GM12865 (cell line): Measurements from ENCODE around the gene EMID1.

Source experiments
- DNase-seq: peaks from one replicate; pipeline ENCODE4 v3.0.0; 2010; ENCODE audit warnings: low read depth
- H3K4me3 ChIP-seq: 2 replicates; pipeline ENCODE4 v1.5.1; 2011; ENCODE audit warnings: mild to moderate bottlenecking, low read depth, low read length, control low read depth
- TF ChIP-seq, protein P1 (sequence below): IDR thresholded peaks from 2 replicates; pipeline ENCODE4 v1.5.1; 2011; ENCODE audit warnings: low read length, control low read depth, low read depth, inconsistent platforms; ENCODE audit not compliant: insufficient read depth; ENCODE audit errors: missing control alignments

Gene EMID1

DNA sequence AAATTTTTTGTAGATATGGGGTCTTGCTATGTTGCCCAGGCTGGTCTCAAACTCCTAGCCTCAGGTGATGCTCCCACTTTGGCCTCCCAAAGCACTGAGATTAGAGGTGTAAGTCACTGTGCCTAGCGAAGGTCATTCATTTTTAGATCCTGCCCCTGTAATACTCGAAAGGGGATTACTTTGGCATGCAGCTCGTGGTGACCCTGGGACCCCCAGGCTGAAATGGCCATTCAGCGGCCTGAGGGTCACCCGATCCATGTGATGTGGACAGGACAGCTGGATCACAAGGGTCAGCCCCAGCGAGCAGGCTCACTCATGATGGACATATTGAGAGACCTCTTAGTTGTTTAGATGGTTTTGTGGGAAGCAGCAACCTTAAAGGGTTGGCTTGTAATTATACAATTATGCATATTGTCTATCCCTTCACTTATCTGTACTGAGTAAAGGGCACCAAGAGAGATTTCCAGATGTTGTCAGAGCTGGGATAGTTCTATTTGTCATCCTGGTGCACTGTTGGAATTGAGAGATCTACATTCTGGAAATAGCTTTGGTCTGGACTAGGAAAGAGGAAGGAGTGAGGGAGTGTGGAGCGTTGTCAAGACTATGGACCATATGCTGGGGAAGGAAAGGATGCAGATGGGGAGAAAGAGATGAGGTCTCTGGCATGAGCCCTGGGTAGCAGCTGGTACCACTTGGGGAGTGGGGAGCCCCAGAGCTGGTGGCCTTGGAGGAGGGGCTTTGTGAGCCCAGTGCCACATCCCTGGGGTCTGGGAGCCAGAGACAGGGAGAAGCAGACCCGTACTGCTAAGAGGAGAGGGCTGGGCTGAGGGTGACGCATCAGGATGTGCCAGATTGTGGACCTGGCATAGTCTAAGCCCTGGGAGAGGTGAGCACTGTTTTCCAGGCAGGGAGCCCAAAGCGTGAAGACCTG, 46.5 kb downstream of the EMID1 start:
- no peak overlapping the region for H3K4me3 ChIP-seq
- DNase-seq, result no peak
- TF ChIP-seq, protein P1, sequence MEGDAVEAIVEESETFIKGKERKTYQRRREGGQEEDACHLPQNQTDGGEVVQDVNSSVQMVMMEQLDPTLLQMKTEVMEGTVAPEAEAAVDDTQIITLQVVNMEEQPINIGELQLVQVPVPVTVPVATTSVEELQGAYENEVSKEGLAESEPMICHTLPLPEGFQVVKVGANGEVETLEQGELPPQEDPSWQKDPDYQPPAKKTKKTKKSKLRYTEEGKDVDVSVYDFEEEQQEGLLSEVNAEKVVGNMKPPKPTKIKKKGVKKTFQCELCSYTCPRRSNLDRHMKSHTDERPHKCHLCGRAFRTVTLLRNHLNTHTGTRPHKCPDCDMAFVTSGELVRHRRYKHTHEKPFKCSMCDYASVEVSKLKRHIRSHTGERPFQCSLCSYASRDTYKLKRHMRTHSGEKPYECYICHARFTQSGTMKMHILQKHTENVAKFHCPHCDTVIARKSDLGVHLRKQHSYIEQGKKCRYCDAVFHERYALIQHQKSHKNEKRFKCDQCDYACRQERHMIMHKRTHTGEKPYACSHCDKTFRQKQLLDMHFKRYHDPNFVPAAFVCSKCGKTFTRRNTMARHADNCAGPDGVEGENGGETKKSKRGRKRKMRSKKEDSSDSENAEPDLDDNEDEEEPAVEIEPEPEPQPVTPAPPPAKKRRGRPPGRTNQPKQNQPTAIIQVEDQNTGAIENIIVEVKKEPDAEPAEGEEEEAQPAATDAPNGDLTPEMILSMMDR, result no peak

DNA sequence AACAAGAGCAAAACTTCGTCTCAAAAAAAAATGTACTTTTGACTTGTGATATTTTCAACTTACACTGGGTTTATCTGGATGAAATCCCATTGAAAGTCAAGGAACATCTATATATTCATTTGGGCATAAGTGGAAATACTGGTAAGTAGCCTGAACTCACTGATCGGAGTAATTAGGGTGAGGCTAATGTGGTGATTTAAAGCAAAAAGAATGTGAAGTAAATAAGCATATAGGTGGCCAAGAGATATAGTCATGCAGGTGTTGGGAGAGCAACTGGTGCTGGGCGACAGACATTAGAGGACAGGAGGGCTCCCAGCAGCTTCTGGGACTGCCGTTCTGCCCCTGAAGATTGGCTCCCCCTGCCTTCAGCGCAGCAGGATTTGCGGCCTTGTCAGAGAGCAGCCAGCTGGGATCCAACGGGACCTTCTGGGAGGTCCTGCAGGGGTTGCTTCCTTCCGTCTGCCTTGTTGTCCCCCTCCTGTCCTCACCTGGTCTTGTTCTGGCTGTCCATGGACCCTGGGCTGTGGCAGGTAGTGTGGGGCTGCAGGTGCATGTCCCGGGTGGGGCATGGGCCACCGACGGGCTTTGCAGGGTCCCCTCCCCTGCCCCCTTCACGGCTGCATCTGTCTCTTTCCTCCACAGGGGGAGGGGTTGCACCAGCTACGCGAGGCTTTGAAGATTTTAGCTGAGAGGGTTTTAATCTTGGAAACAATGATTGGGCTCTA, 48.0 kb downstream of the EMID1 start:
- TF ChIP-seq, protein P1, result no peak
- H3K4me3 ChIP-seq, result no peak overlapping the region
- DNase-seq, result no peak

DNA sequence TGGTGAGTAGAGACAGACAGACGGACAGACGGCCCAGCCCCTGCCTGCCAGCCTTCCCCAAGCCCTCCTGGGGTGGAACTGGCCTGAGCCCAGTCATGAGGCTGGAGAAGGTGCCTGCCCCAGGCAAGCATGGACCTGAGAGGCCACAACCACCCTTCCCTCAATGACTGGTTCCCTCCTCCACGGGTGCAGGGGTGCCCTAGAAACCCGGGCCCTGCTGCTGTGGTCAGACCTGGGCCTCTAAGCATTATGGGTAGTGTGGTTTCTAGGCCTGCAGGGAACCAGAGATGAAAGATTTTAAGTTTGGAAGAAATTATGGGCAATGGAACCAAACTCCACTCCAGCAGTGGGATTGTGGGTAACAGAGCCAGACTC, 48.6 kb downstream of the EMID1 start:
- TF ChIP-seq, protein P1, result no peak
- H3K4me3 ChIP-seq, result no peak overlapping the region
- no peak for DNase-seq

DNA sequence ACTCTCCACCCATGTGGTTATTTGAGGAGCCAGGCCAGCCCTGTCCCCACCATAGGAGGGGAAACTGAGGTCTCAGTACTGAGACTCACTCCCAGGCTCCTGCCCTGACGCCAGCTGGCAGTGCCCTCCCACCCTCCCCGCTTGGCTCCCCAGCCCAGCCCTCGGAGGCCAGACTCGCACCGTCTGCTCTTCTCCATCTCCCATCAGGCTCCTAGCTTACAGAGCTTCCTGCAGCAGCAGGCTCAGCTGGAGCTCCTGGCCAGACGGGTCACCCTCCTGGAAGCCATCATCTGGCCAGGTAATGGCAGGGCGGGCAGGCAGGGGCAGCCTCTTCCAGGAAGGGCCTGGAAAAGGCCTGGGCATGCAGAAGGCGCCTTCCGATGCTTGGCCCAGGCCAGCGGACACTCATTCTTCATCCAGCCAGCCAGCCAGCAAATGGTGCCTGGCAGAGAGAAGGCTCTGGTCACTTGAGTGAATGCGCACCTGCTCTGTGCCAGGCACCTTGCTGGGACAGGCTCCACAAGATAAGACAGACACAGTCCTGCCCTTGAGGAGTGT, 49.4 kb downstream of the EMID1 start:
- TF ChIP-seq, protein P1, result no peak
- no peak overlapping the region for H3K4me3 ChIP-seq
- no peak for DNase-seq

DNA sequence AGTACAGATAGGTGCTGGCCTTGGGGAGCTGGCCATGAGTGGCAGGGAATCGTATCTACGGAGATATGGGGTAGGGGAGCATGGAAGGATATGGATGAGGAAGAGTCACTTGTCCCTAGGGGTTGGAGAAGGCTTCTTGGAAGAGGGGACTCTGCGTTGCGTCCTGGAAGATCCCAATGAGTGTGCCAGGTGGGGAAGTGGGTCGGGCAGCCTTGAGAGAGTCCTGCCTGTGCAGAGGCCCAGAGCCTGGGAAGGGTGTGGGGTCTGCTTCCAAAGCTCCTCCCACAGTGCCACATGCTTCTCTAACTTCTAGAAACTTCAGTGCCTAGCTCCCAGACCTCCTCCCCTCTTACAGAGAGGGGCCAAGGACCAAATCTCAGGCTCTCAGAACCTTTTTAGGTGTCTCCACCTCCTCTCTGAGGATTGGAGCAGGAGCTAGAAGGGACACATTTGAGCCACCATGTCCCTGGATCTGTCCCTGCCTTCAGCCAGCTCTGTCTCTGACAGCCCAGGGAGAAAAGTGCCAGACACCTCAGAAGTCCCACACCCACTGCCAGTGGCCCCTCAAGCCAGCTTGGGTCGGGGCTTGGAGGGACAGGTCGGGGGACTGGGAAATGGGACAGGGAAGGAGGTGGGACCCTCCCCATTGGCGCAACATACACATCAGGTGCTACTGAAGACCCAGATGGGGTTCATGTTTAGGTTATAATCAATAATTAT, 51.1 kb downstream of the EMID1 start:
- TF ChIP-seq, protein P1, result no peak
- no peak for DNase-seq
- H3K4me3 ChIP-seq, result no peak overlapping the region

DNA sequence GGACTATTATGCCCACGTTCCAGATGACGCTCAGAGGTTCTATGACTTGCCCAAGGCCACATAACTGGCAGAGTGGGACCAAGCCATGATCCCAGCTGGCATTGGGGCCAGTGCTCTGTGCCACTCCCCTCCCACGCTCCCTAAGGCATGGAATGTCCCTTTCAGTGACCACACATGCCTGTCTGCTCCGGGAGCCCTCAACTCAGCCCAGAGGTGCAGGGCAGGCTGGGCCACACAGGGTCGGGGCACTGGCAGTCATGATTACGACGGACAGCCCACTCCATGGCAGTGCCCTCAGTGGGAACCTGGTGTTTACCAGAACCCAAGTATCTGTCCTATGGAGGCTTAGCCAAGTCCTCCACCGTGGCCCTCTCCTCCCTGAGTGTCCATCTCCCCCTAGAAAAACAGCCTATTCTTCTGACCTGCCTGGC, 52.1 kb downstream of the EMID1 start:
- TF ChIP-seq, protein P1, result no peak
- DNase-seq, result no peak

More for the DNA sequence above, 52.1 kb downstream of the EMID1 start:
- H3K4me3 ChIP-seq, result no peak overlapping the region
